WTC11 (cell line): ENCODE data around the gene RPL21.

Experiments
- ATF3 ChIP-seq: sonication (generic); formaldehyde crosslinking; conservative IDR thresholded peaks from 2 replicates; pipeline ENCODE4 v1.8.1; 2022; ENCODE audit warnings: mild to moderate bottlenecking, missing genetic modification reagents
- CTCF ChIP-seq: fragments of 200-600 bp; IDR thresholded peaks from 2 replicates; pipeline ENCODE4 v1.8.0; 2022; ENCODE audit warnings: antibody characterized with exemption
- KAT7 ChIP-seq: sonication (generic); formaldehyde crosslinking; IDR thresholded peaks from 2 replicates; pipeline ENCODE4 v1.8.1; 2023; ENCODE audit warnings: missing genetic modification reagents, mild to moderate bottlenecking, borderline replicate concordance
- MAX ChIP-seq: sonication (generic); formaldehyde crosslinking; IDR thresholded peaks from 2 replicates; pipeline ENCODE4 v1.8.0; 2022; ENCODE audit warnings: mild to moderate bottlenecking, missing genetic modification reagents
- NFYB ChIP-seq: sonication (generic); formaldehyde crosslinking; conservative IDR thresholded peaks from 2 replicates; pipeline ENCODE4 v1.8.0; 2022; ENCODE audit warnings: low read depth, missing genetic modification reagents
- TCF7 ChIP-seq: sonication (generic); formaldehyde crosslinking; IDR thresholded peaks from 2 replicates; pipeline ENCODE4 v1.8.0; 2022; ENCODE audit warnings: mild to moderate bottlenecking, low read depth, missing genetic modification reagents, moderate library complexity
- TEAD1 ChIP-seq: sonication (generic); formaldehyde crosslinking; IDR thresholded peaks from 2 replicates; pipeline ENCODE4 v1.8.0; 2022; ENCODE audit warnings: mild to moderate bottlenecking, missing genetic modification reagents
- USF1 ChIP-seq: sonication (generic); formaldehyde crosslinking; IDR thresholded peaks from 2 replicates; pipeline ENCODE4 v1.8.0; 2022; ENCODE audit warnings: mild to moderate bottlenecking, missing genetic modification reagents

GRCh38 chr13:27211271-27211670 lies 40.1 kb upstream of the RPL21 start:
- TF ChIP-seq NFYB (CRISPR knock-in tag) (no peak), CTCF (no peak), USF1 (CRISPR knock-in tag) (no peak), ATF3 (no peak), MAX (CRISPR knock-in tag) (no peak), TCF7 (CRISPR knock-in tag) (no peak), KAT7 (CRISPR knock-in tag) (no peak), TEAD1 (CRISPR knock-in tag) (no peak)
